NCI-H2081 (cell line): Measurements from ENCODE around the gene AKIRIN2.

Experiments used
- DNase-seq, 2 experiments: peaks; one replicate each; lab custom pipeline; 2025; lab: John Stamatoyannopoulos, UW

Gene AKIRIN2

DNA sequence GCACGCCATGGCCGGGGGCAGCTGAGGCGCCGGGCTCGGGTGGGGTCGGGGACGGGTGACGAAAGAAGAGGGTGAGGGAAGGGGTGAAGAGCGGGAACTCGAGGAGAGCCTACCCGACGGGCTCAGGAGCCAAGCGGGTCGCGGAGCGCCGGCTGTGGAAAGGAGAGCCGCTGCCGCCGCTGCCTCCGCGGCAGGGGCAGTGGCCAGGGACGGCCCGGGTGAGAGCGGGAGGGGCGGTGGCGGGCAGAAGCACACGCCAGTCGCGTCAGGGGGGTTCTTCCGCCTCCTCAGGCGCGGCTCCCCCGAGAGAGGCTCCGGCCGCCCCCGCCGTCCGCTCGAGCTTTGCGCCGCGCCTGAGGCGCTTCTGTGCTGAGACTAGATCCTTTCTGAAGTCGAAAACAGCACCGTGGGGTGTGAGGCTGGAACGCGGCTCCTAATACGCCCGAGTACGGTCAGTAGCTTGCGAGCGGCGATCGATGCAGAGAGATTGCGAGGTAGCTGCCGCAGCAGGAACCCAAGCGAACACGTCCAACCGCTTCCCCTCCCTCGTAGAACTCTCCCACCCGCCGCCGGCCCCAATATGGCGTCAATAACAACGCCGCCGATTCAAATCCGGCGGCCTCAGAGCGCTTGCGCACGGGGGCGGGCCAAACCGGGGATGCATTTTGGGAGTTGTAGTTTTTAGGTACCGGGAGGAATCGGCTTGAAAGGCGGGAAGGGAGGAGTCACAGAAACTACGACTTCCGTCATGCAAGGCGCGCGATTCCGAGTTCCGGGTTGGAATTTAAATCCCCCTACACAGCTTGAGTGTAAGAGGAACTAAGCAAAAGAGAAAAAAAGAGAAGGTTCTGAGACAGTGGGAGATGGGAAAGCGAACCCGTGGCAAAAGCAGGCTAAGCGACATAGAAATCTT, at the start of gene AKIRIN2:
Gene AKIRIN2, minus strand, starts transcription at position 558 of the 913 bp plus-strand sequence. Its CDS starts 549 bp downstream, at position 9.
- peak; percentile 98 for DNase-seq

DNA sequence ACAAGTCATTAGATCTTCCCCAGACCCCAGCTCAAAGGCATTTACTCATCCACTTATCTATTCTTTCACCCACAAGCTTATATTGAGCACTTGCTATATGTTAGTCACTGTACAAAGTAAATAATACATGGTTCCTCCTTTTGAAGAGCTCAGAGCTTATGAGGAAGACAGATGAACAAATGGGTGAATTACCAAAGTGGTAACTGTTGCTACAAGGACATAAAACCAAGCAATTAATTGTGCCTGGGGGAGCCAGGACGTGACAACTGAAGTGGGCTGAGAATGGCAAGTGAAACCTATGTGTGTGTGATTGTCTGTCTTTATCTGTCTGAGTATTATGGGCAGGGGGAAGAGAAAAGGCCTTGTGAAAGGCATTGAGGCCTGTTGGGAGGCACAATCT, 45.6 kb upstream of the AKIRIN2 start:
- DNase-seq = no peak

DNA sequence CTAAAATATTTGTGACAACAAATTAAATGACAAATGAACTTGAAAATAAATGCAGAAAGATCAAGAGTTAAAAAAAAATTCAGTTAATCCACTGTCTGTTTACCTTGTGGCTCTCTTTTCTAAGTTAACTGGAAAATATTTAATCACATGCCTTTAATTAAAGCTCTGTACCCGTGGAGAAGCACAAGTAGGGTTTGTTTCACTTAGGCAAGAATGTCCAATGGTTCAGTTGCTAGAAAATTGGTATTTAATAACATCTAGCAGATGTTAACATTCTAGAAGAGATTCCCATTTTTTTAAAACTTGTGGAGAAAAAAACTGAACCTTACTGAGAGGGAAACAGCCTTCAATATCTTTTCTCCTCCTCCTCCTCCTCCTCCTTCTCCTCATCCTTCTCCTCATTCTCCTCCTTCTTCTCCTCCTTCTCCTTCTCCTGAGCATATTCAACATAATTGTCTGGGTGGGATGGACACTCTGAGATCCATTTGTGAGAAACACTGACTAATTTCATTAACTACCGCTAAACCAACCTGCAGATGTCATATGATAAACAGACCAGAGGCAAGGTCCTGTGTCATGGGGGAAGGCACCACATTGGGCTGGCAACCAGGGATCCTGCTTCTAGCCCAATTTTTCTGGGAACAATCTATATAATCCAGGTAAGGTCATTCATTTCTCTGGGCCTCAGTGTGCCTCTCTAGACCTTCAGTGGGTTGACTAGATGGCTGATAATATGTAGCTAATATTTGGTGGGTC, 44.1 kb upstream of the AKIRIN2 start:
- DNase-seq = no peak

DNA sequence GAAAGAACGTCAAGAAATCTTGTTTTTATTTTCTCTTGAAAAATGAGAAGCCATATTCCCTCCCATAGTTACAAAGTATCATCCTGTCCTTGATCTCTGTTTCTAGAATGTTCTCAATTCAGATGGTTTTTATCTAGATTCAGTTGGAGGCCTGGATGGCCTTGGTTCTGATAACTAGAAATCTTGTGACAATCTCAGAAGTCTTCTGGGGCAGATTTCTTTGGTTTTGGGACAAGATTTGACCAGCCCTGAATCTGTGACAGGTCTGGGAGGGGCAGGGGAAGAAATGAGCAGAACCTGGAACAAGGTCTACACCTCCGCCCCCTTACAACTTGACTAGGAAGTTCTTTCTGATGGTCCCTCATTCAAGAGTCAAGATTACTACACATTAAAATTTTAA, 41.4 kb upstream of the AKIRIN2 start:
- DNase-seq = no peak

DNA sequence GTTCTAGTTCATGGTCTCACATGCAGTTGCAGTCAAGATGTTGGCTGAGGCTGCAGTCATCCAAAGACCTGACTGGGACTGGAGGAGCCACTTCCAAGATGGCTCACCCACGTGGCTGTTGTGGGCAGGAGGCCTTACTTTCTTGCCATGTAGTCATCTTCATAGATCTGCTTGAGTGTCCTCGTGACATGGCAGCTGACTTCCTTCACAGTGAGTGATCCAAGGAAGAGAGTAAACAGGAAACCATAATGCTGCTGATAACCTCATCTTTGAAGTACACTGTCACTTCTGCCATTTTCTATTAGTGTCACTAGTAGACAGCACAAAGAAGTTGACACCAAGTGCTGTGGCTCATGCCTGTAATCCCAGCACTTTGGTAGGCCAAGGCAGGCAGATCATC, 40.1 kb upstream of the AKIRIN2 start:
- no peak for DNase-seq

DNA sequence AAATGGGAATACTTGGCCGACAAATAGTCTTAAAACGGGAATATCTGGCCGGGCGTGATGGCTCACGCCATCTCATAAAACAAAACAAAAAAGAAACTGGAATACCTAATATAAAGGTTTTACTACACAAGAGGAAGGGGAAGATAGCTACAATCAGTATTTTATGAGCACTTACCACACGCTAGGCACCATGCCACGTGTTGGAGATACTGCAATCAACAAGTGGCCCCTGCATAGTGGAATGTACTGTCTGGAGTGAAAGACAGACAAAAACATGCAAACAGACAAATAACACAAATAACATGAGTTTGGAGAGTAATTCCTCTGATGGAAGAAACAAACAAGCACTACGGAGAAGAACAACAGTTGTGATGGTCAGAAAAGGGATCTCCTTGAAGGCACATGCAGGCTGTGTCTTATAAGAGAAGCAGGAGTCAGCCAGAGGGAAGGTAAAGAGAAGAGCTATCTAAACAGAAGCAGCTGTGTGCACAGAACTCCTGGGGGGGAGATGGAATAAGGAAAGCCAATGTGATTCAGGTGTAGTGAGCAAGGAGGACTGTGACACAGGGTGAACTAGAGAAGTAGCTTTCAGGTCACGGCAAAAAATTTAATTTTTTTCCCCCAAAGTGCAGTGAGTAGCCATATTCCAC, 39.1 kb upstream of the AKIRIN2 start:
- DNase-seq = no peak

DNA sequence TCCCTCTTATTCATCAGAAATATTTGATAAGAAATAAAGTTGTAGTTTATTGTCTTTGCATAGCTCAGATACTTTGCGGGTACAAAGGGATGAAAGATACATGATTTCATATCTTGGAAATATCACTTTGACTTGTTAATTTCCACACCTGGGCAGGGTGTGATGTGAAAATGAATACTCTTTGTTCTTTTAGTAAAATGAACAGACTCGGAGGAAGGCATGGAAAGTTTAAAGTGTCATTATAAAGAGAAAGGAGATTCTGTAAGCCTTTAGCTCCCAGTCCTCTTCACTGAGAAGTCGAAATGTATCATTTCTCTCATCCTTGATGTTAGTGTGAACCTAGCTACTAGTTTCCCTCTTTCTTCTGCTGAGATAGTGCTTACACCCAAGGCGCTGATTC, 36.7 kb upstream of the AKIRIN2 start:
- DNase-seq = no peak

DNA sequence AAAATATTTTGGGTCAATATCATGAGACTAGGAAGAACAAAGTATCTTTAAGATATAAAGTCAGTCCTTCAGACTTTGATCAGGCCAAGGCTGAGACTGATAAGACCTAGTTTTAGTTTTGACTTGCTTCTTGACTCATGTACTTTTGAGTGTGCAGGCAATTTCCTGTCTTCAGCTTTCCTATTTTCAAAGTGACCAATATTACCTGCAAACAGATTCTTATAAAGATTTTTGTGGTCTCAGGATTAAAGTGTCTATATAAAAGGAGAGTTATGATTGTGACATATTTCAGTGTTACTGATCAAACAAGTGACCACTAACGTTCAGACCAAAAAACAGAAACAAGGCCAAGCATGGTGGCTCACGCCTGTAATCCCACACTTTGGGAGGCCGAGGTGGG, 36.0 kb upstream of the AKIRIN2 start:
- DNase-seq = no peak

DNA sequence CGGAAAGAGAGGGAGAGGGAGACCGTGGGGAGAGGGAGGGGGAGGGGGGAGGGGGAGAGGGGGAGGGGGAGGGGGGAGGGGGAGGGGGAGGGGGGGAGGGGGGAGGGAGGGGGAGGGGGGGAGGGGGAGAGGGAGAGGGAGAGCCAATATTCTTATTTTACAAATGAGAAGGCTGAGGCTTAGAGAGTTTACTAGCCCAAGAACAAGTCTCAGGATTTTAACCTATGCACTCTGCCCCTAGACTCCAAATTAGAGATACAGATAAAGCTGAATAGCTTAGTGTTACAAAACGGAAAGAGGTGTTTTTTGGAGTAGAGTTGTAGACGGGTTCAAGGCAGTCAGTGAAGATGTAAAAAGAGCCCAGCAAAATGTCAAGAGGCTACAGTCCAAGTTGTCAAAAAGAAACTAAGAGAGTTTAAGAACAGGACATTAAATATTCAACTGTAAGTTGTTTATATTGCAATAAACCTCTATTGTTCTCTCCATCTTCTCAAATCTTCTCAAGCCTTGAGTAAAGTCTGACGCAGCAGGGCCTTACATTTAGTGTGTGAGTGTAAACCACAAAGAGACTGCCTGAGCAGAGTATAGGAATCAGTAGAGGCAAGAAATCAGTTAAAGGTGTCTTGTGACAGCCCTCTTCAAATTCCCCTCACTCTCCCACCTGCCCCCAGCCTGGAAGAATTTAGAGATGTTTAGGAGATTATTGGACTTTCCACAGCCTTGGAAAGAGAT, 34.9 kb upstream of the AKIRIN2 start:
- DNase-seq = no peak

DNA sequence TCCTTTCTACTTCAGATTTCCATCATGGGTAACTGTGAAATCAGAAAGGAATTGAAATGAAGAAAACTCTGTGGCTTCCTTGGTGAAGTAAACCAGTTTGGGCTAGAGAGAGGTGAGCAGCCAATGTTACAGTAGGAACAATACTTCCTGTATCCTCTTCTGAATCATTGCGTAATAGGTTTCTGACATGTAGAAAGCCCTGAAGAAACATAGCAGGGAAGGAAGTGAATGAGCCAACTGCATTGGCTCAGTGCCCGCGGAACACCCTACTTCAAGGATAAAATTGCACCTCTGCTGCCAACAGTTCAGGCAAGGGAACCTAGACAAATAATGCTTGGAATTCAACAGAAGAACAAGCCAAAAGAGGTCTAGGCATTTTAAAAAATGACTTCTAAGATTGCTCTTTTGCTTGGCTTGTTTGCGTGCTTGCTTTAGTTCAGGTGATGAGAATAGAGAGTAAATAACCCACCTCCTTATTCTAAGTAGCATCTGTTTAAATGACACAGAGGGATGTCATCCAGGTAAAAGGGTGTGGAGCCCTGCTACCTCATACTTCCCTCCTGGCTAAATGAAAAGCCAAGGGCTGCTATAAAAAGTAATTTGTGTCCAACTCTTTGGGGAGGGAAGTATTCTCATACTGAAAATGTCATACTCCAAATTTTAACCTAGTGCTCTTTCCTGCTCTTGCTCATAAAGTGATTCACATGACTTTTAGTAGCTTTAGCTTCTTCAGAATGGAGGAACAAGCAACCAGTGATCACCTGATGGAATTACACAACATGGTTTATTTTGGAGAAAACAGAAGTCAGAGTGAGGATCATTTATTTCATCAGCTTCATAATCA, 30.0 kb upstream of the AKIRIN2 start:
- DNase-seq = peak; percentile 31 to 68

DNA sequence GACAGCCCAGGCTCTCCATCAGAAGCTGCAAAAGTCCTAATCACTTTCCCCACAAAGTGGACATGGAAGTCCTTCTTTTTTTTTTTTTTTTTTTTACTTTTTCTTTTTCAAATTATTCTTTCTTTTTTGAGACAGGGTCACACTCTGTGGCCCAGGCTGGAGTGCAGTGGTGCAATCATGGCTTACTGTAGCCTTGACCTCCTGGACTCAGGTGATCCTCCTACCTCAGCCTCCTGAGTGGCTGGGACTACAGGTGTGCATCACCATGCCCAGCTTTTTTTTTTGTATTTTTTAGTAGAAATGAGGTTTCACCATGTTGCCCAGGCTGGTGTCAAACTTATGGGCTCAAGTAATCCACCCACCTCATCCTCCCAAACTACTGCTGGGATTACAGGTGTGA, 29.0 kb upstream of the AKIRIN2 start:
- DNase-seq = no peak

DNA sequence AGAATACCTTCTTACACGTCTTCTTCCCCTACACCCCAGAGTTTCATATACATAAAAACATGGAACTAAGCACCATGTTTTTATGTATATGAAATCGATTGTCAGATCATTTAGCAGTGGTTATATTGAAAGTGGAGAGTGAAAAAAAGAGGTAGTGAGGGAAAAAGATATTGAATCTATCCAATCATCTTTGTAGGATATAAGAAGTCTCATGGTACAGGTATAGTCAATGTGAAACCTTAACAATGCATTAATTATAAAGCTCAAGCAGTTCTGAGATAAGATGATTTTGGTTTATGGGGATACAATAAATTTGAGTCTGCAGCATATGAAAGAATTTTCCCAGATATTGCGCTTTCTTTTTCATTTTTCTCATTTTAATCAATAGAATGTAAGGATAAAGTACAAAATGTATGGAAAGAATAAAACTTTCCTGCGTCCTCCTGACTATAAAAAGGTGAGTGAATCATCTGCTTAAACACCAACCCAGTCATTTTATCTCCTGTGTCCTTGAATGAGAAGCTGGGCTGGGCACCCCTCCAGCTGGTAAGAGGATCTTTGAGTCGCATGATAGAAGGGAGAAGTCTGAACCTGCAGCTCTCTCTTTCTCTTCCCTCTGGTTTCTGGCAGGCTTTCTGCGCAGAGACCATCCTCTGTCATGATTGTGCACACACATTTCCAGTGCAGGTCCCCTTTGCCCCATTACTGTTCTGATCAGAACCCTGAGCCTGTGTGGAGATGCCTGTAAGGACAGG, 28.1 kb upstream of the AKIRIN2 start:
- DNase-seq = no peak

DNA sequence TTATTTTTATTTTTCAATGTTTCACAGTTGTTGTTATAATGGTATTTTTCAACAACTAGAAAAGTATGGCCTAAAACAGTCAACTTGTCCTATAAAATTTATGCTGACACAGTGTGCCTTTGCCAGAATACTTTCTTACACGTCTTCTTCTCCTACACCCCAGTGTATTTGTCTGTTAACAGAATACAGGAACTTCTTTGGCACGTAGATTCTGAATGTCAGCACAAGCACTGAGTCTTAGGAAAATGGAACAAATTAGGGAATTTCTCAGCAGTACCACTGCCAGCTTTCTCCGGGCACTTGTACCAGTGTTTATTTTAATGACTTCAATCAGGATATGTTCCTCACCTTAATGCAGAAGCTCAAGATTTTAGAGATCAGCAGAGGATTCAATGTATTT, 26.7 kb upstream of the AKIRIN2 start:
- no peak for DNase-seq

DNA sequence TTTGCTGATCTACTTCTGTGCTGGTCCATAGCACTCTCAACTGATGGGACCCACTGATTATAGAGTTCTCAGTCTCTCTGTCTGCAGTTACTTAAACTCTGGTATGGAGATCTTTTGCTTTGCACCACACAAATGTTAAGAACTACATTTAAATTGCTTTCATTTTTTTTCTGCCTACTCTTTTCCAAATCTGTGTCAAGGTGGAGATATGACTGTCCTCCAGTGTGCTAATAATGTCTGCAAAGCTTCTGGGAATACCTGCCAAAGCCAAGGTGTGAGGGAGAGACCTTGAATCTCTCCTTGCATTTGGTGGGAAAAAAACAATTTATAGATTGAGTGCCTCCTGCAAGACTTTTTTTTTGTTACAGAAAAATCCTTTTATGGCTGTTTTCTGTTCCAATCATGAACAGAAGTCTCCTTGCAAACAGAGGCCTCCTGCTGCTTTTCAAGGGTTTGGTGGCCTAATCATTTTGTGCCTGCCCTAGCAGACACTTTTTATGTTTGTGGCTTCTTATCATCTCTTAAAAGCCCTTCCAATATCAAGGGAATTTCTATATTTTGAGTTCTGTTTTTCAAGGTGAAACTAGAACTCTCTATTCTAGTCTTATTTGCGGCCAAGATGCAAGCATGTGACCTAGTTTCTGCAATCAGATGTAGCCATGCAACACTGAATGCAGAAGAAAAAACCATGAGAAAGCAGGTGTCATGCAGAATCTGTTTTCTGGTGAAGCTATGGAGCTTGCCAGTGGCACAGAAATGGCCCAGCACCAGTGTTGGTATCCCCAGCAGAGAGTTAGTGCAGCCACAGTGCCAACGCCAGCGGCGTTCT, 23.2 kb upstream of the AKIRIN2 start:
- DNase-seq = no peak

DNA sequence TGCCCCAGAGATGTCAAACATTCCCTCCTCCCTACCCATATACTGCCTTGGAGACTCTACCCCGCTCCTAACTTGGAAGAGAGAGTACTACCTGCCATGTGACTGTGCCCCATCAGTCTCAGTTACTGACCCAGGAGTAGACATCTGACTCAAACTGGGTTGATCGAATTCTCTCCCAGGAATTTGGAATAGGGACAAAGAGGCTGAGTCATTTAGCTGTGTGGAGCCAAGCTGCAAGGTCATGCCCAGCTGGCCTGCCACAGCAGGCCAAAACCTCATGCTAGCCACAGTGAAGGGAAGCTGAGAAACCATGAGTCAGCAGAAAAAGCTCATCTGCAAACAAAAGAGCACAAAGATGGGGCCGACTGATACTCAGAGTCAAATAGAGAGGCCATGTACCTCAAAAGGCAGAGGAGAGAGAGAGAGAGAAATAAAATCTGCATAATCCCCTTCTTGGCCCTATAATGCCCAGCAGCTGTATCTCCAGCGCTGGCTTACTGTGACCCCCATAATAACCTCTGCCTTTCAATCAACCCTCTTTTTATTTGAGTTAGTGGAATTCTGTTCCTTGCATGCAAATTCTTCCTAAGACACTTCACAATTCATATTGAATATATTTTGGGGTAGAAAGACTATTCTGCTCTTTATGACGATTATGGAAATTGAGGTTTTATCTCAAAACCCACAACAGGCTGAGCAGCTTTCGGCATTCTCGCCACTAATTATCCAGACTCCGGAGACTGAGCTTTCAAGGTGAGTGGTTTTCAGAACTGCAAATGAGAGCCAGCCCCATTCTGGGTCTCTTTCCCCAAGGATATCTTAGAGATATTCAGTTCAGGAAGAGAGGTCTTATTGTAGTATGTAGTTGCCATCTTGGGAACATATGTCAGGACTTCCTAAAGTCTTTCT, 21.4 kb upstream of the AKIRIN2 start:
- no peak for DNase-seq

DNA sequence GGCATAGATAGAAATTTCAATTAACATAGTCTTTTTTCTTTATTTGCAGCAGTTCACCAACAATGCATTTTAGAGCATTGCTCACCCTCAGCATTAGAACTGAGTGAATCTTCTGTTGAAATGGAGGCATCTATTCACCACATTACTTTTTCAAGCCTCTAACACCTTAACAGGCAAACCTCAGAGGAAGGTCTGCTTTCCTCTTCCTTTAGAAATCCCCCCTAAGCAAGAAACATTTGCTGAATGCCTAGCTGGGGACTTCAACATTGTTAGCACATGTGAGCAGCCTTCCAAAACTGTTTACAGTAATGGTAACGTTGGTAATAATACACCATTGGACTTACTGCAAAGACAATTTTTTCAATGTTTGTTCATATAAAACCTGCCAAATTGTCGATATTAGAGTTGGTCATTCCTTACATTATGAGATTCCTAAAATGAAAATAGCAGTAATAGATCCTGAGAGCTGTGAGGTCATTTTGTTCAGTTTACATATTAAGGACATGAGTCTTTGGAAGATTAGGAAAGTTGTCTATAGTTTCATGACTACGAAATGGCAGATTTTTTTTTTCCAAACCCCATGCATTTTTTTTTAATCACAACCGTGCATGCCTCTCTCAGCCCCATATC, 20.6 kb upstream of the AKIRIN2 start:
- DNase-seq = no peak

DNA sequence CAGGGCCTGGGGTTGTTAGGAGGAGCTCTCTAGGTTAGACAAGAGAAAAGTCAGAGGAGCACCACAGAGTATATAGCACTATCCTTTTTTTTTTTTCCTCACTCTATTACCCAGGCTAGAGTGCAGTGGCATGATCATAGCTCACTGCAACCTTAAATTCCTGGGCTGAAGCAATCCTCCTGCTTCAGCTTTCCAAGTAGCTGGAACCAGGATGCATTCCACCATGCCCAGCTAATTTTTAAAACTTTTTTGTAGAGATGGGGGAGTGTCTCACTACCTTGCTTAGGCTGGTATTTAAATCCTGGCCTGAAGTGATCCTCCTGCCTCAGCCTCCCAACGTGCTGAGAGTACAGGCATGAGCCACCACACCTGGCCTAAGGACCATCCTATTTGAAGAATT, 19.3 kb upstream of the AKIRIN2 start:
- DNase-seq = no peak
